Measurements from ENCODE around the gene LRP1. TPM values are rescaled to one million over a fixed set of nuclear protein-coding genes. Genes with fewer than 3 reads are reported as not detected.

Gene LRP1
- total RNA-seq, 1 donor from 2014 or later: 0.93 TPM

DNA sequence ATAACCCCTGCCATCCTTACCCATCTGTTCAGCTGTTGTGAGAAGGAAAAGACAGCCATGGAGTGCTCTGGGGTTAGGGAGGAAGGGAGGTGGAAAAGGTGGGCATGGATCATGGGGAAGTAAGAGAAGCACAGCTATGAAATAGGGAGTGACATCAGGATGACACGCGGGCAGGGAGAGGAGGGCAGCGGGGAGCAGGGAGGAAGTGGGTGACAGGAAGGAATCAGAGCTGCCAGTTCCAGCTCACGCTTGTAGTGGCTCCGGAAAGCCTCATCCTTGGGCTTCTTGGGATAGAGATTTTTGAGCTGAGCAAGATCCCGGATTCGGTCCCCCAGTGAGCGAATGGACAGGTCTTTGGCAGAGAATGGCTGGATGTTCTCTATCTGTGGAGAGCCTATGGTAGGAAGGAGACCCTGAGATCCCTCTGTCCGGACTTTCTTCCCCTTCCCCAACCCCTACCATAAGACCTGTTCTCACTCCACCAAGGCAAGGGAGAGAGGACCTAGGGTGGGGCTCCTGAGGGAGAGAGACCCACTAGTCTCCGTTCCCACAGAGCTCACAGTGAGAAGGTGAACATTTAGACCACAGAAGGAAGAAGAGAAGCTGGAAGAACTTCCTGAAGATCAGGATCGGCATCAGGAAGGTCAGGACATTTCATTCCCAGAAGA, 29.1 kb upstream of the LRP1 start:
- H3K27me3 Mint-ChIP-seq: no peaks in the 10 kb centered on the region
- DNase-seq: no peak
- H3K4me3 Mint-ChIP-seq: no peak overlapping the region
- H3K4me1 Mint-ChIP-seq: peaks cover 37% of the 10 kb centered on the region
- H3K27ac Mint-ChIP-seq: peak overlapping the region; percentile 43
- no peaks in the 10 kb centered on the region for H3K9me3 Mint-ChIP-seq
- H3K36me3 Mint-ChIP-seq (ENCODE audit: low read depth): peaks cover 74% of the 10 kb centered on the region
- intact Hi-C loops (cut with micrococcal nuclease): no loop called here

- H3K36me3 Mint-ChIP-seq (ENCODE audit: low read depth): peaks cover 76% of the 10 kb centered on the region
- no peak for DNase-seq
- peaks cover 34% of the 10 kb centered on the region for H3K4me1 Mint-ChIP-seq
- intact Hi-C loops (cut with micrococcal nuclease): no loop called here
- no peaks in the 10 kb centered on the region for H3K27me3 Mint-ChIP-seq
- no peaks in the 10 kb centered on the region for H3K9me3 Mint-ChIP-seq
- no peak overlapping the region for H3K4me3 Mint-ChIP-seq
- peak overlapping the region; percentile 26 for H3K27ac Mint-ChIP-seq
These were observed 28.5 kb upstream of the LRP1 start for GRCh38 chr12:57099766-57100165.

DNA sequence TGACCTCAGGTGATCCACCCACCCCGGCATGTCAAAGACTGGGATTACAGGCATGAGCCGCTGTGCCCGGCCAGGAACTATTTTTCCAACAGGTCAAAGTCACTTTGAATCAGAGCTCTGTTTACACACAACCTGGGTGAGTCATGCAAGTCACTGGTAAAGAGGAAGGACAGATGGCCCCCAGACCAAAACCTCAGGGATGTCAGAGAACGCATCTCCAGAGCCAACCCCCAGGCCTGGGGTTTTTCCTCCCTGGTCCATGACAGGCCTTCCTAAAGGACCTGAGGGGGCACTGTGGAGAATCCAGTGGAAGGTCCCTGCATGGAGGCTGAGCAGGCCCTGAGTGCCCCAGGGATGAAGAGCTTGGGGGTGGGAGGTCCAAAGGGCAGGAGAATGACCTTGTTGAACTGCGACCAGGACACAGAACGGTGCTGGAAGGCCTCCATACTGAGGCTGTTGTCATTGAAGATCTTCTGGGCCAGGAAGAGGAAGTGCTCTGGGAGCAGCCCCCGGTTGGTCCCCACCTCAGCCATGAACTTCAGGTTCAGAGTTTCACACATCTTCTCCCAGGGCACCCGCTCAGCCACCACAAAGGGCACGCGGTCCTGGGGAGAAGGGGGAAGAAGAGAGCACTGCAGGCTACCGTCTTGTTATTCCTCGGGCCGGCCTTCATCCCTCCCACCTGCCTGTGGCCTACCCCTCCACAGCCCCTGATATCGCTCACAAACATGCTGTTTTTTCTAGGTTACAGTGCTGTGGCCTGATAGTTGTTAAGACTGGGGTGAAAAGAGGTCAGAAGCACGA, 26.2 kb upstream of the LRP1 start:
- H3K27ac Mint-ChIP-seq: peak overlapping the region; percentile 53
- H3K27me3 Mint-ChIP-seq: no peaks in the 10 kb centered on the region
- peaks cover 78% of the 10 kb centered on the region for H3K36me3 Mint-ChIP-seq (ENCODE audit: low read depth)
- H3K9me3 Mint-ChIP-seq: no peaks in the 10 kb centered on the region
- DNase-seq: no peak
- peaks cover 28% of the 10 kb centered on the region for H3K4me1 Mint-ChIP-seq
- intact Hi-C loops (cut with micrococcal nuclease): no loop called here
- H3K4me3 Mint-ChIP-seq: no peak overlapping the region

DNA sequence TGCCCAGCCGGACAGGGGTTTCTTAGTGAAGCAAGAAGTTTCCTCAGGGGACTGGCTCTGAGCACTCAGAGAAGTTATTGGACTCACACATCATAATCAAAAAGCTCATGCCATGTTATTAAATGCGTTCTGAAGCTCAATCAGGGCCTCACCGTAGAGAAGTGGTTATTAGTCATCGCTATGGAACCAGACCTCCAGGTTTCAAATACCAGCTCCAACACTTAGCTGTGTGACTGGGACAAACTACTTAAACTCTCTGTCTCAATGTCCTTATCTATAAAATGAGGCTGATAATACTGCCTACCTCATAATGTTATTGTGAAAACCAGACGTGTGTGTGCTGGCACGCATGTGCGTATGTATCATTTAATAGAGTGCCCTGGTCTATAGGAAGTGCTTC, 24.4 kb upstream of the LRP1 start:
- Mint-ChIP-seq H3K9me3 (no peaks in the 10 kb centered on the region), H3K4me1 (peaks cover 39% of the 10 kb centered on the region), H3K27me3 (no peaks in the 10 kb centered on the region), H3K4me3 (no peak overlapping the region), H3K27ac (no peak overlapping the region), H3K36me3 (ENCODE audit: low read depth) (peaks cover 83% of the 10 kb centered on the region)
- intact Hi-C loops (cut with micrococcal nuclease): no loop called here
- no peak for DNase-seq

DNA sequence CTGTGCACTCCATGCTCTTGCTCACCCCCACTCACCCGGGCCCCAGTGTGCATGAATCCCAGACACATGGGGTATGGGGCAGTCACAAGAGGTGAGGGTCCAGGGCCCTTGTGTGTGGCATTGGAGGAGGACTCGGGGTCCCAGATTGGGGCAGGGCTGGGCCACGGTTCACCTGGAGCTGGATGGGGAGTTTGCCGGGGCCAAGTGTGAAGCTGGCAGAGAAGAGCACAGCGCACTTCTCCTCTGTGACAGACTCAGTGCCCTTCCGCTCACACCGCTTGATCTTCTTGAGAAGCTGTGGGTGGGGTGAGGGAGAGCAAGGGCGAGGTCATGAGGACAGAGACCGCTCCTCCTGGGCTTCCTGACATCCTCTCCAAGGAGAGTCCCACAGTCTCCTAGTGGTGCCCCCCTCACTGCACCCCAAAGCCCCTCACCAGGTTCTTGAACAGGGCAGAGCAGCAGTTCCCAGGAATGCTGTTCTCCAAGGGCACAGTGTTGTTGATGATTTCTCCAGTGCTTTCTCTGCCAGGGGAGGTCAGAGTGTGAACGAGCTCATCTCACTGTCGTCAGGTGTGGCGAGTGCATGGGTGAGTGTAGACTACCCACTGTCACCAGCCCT, 23.9 kb upstream of the LRP1 start:
- H3K27me3 Mint-ChIP-seq: no peaks in the 10 kb centered on the region
- H3K36me3 Mint-ChIP-seq (ENCODE audit: low read depth): peaks cover 80% of the 10 kb centered on the region
- peaks cover 36% of the 10 kb centered on the region for H3K4me1 Mint-ChIP-seq
- no peaks in the 10 kb centered on the region for H3K9me3 Mint-ChIP-seq
- no peak overlapping the region for H3K4me3 Mint-ChIP-seq
- intact Hi-C loops (cut with micrococcal nuclease): no loop called here
- H3K27ac Mint-ChIP-seq: no peak overlapping the region
- DNase-seq: no peak

- no peak for DNase-seq
- H3K36me3 Mint-ChIP-seq (ENCODE audit: low read depth): peaks cover 74% of the 10 kb centered on the region
- no peaks in the 10 kb centered on the region for H3K9me3 Mint-ChIP-seq
- no peaks in the 10 kb centered on the region for H3K27me3 Mint-ChIP-seq
- peaks cover 40% of the 10 kb centered on the region for H3K4me1 Mint-ChIP-seq
- no peak overlapping the region for H3K4me3 Mint-ChIP-seq
- intact Hi-C loops (cut with micrococcal nuclease): no loop called here
- H3K27ac Mint-ChIP-seq: no peak overlapping the region
These were observed 23.1 kb upstream of the LRP1 start for GRCh38 chr12:57105011-57105753.

GRCh38 chr12:57106021-57106708, 22.1 kb upstream of the LRP1 start:
- DNase-seq: no peak
- Mint-ChIP-seq H3K4me3 (no peak overlapping the region), H3K9me3 (no peaks in the 10 kb centered on the region), H3K27ac (peak overlapping the region; percentile 41), H3K36me3 (ENCODE audit: low read depth) (peaks cover 73% of the 10 kb centered on the region), H3K4me1 (peaks cover 38% of the 10 kb centered on the region), H3K27me3 (no peaks in the 10 kb centered on the region)
- intact Hi-C loops (cut with micrococcal nuclease): no loop called here

DNA sequence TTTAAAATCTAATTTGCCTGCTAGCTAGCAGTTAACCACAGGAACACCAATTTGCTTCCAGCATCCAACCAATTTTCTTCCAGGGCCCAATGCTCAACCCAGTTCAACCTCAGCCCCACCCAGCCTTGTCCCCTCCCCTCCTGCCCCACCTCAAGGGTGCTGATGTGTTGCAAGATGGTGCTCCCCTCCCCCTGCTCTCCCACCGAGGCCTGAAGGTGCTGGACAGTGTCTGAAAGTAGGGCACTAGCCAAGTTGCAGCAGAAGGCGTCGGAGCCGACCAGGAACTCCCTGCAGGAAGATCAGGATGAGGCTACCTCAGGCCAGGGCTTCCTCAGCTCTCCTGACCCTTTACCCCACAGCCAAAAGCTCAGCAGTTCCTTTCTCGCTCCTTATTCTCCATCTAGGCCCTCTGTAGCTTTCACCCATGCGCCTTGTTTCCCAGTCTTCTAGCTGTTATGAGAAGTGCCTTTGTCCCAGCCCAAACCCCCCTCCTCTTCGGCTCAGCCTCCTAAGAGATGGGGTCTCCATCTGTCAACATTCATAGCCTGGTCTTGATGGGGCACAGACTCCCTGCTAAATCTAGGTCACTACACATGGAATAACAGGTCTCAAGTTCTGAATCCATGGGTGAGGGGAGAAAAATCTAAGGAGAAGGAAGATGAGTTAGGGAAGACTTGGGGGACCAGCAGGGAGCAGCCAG, 20.7 kb upstream of the LRP1 start:
- intact Hi-C loops (cut with micrococcal nuclease): no loop called here
- peaks cover 61% of the 10 kb centered on the region for H3K36me3 Mint-ChIP-seq (ENCODE audit: low read depth)

DNA sequence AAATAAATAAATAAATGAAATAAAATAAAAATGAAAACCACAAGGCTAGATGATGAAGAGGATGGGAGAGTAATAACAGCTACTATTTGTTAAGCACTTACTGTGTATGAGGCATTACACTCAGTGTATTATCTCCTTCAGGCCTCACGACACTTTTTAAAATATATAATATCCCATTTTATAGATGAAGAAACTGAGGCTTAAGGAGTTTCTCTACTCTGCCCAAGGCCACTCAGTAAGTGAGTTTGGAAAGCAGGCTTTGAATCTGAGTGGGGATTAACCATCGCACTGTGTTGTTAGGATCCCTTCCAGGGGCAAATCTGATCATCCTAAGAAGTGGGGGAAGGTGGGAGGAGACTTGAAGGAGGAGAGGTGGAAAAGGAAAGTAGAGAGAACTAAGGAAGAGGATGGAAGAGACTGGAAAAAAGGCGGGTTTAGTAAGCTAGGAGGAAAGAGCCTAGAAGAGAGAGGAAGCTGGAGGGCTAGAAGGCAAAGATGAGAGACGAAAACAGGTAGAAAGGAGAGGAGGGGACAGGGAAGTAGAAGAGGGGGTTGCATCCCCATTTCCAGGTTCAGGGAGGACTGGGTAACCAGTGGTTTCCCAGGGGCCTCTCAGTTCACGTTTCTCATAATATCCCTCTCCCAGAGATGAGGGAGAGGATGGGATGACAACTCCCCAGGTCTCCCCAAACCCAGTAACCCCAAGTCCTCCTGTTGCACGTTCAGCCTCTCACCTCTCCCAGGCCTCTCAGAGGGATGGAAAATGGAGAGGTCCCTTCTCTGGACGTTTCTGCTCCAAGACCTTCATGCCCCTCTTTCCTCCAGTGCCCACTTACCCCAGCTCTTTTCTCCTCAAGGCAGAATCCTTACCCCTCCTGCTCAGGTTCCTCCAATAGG, 18.8 kb upstream of the LRP1 start:
- intact Hi-C loops (cut with micrococcal nuclease): loop anchor here (1.0 to 5.0 kb wide), 3 partner anchors 21 to 421 kb away; partner anchors contain the start of genes PRIM1 and PTGES3
- Mint-ChIP-seq H3K4me1 (peaks cover 51% of the 10 kb centered on the region), H3K9me3 (no peaks in the 10 kb centered on the region), H3K4me3 (peak overlapping the region; percentile 92), H3K27me3 (no peaks in the 10 kb centered on the region), H3K27ac (peak overlapping the region; percentile 92), H3K36me3 (ENCODE audit: low read depth) (peaks cover 47% of the 10 kb centered on the region)
- no peak for DNase-seq

More for the DNA sequence above, 20.7 kb upstream of the LRP1 start:
- Mint-ChIP-seq H3K9me3 (no peaks in the 10 kb centered on the region), H3K27me3 (no peaks in the 10 kb centered on the region), H3K4me1 (peaks cover 47% of the 10 kb centered on the region), H3K4me3 (peak overlapping the region; percentile 57), H3K27ac (peak overlapping the region; percentile 1)
- DNase-seq: no peak

DNA sequence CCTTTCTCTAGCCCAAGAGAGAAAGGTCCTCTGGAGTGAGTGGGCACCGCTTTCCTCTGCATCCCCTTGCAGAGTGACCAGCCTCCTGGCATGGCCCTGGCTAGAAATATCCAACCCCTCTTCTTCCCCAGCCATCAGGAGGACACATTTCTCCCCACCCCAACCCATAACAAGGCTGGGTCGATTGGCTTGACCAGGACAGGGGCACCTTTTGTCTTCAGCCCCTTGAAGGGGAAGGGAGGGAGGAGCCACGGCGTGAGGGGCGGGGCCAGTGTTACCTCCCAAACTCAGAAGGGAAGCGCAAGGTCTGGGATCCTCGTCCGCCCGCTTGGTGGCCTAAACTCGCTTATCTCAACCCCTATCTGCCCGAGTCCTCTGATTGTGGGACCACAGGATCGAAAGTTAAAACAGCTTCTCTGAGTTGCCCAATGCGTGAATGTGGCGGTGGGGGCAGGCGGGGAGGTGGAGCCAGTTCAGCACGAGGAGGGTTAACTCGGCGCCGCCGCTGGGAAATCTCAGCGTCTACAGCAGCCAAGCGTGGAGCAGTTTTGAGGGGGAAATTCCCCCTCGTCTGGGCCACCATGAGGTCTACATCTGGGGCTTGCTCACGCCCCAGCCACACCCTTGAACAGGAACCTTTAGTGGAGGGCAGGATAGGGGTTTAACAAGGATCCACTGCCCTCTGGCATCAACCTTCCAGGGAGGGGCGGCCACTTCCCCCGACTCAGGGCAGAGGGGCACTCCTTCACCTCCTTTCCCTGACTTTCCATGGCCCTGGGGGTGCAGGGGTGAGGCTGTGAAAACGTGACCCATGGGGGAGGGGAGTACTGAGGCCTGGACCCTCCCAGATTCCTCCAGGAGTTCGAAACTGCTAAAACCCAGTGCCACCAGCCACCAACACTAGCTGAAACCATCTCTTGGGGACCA, 17.9 kb upstream of the LRP1 start:
- peaks cover 48% of the 10 kb centered on the region for H3K4me1 Mint-ChIP-seq
- intact Hi-C loops (cut with micrococcal nuclease): loop anchor here (1.0 to 5.0 kb wide), 4 partner anchors 17 to 422 kb away; partner anchors contain the start of genes PRIM1 and PTGES3
- peak; percentile 91 for DNase-seq
- H3K36me3 Mint-ChIP-seq (ENCODE audit: low read depth): peaks cover 39% of the 10 kb centered on the region
- H3K27me3 Mint-ChIP-seq: no peaks in the 10 kb centered on the region
- peak overlapping the region; percentile 92 for H3K27ac Mint-ChIP-seq
- H3K4me3 Mint-ChIP-seq: peak overlapping the region; percentile 92
- no peaks in the 10 kb centered on the region for H3K9me3 Mint-ChIP-seq

- H3K27me3 Mint-ChIP-seq: peaks cover 1% of the 10 kb centered on the region
- H3K4me3 Mint-ChIP-seq: peak within 1 kb of the TSS; percentile 92
- no peaks in the 10 kb centered on the region for H3K9me3 Mint-ChIP-seq
- DNase-seq: peak; percentile 96
- H3K4me1 Mint-ChIP-seq: peaks cover 47% of the 10 kb centered on the region
- H3K27ac Mint-ChIP-seq: peak within 1 kb of the TSS; percentile 92
- H3K36me3 Mint-ChIP-seq (ENCODE audit: low read depth): peaks cover 31% of the 10 kb centered on the region
- intact Hi-C loops (cut with micrococcal nuclease): loop anchor here (1.0 to 5.0 kb wide), 3 partner anchors 16 to 422 kb away; partner anchors contain the start of genes PRIM1 and PTGES3
These were observed 17.1 kb upstream of the LRP1 start, which contains the start of gene STAT6 for GRCh38 chr12:57111031-57111734. Gene STAT6, minus strand, starts transcription at chr12:57111362. Its CDS starts 3,084 bp downstream, at chr12:57108278.
